NT2/D1 (cell line): Measurements from ENCODE around the gene AKIRIN1.

Experiments used
- DNase-seq: peaks from one replicate; pipeline ENCODE4 v3.0.0-alpha.2; 2011; ENCODE audit warnings: low read depth, low spot score
- H3K27me3 ChIP-seq: 2 replicates; pipeline ENCODE4 v1.6.0; 2011; ENCODE audit warnings: mild to moderate bottlenecking; ENCODE audit not compliant: insufficient read length, insufficient read depth
- H3K36me3 ChIP-seq: 2 replicates; pipeline ENCODE4 v1.6.1; 2011; ENCODE audit warnings: mild to moderate bottlenecking, low read length, mixed read lengths; ENCODE audit not compliant: insufficient read depth, insufficient read length
- H3K4me1 ChIP-seq: 2 replicates; pipeline ENCODE4 v1.5.1; 2011; ENCODE audit not compliant: insufficient read depth, insufficient read length
- H3K4me3 ChIP-seq: 2 replicates; pipeline ENCODE4 v1.5.1; 2011; ENCODE audit warnings: low read depth; ENCODE audit not compliant: insufficient read length
- H3K9ac ChIP-seq: 2 replicates; pipeline ENCODE4 v1.6.0; 2011; ENCODE audit warnings: low read depth; ENCODE audit not compliant: insufficient read length
- H3K9me3 ChIP-seq: 2 replicates; pipeline ENCODE4 v1.5.1; 2011; ENCODE audit warnings: mild to moderate bottlenecking, low read length; ENCODE audit not compliant: insufficient read depth
- SUZ12 ChIP-seq: IDR thresholded peaks from 2 replicates; pipeline ENCODE4 v1.6.1; 2011; ENCODE audit not compliant: insufficient read length, insufficient read depth; ENCODE audit errors: extremely low read depth
- YY1 ChIP-seq: IDR thresholded peaks from 2 replicates; pipeline ENCODE4 v1.6.1; 2011; ENCODE audit not compliant: insufficient read length, insufficient read depth
- ZNF274 ChIP-seq: IDR thresholded peaks from 2 replicates; pipeline ENCODE4 v1.6.1; 2011; ENCODE audit warnings: mild to moderate bottlenecking, low read depth, low read length

Gene AKIRIN1

DNA sequence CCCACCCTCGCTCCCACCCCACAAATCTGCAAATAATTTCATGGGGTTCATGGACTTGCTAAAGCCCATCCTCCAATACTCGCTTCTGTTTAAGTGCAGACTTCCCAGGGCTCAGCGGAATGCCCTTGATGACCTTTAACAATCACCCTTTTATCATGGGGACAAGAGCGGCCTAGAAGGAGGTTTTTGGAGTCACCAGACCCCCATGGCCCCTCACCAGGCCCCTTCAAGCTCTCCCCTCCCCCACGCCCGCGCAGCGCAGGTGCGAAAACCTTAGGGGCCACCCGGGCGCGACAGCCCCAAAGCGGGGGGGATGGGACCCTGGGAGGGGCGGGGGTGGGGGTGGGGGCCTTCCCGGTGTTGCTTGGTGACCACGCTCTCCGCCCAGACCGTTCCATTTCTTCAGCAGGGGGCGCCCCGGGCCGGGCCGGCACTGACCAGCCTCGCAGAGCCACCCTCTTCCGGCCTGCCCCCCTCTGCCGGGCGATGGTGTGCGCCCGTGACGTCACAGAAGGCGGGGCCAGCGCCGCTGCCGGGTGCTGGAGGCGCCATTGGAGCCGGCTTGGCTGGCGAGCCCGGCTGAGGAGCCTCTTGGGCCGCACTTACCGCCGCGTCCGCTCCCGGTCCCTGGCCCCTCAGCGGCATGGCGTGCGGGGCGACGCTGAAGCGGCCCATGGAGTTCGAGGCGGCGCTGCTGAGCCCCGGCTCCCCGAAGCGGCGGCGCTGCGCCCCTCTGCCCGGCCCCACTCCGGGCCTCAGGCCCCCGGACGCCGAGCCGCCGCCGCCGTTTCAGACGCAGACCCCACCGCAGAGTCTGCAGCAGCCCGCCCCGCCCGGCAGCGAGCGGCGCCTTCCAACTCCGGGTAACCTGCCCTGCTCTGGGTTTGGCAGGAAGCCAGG lies at the start of gene AKIRIN1:
Gene AKIRIN1 (plus strand): TSS at position 539 of the 900 bp plus-strand sequence. CDS start 105 bp downstream, at position 644.
- H3K36me3 ChIP-seq, result peaks cover 41% of the 10 kb centered on the region
- H3K27me3 ChIP-seq, result no peaks in the 10 kb centered on the region
- H3K9me3 ChIP-seq, result no peaks in the 10 kb centered on the region
- peak within 1 kb of the TSS; percentile 96 for H3K4me3 ChIP-seq
- peak; percentile 98 for DNase-seq
- no peak for TF ChIP-seq SUZ12
- TF ChIP-seq YY1, result peak; percentile 68
- peaks cover 9% of the 10 kb centered on the region for H3K4me1 ChIP-seq
- H3K9ac ChIP-seq, result peak within 1 kb of the TSS; percentile 92

GRCh38 chr1:38941527-38942019 lies 49.5 kb upstream of the AKIRIN1 start, which contains the start of gene RHBDL2:
TSS of gene RHBDL2 (minus strand) at chr1:38941830. CDS start at chr1:38919212, 22,618 bp downstream.
- Histone ChIP-seq H3K9me3 (no peaks in the 10 kb centered on the region), H3K9ac (no peak within 1 kb of the TSS), H3K27me3 (no peaks in the 10 kb centered on the region), H3K4me1 (peaks cover 5% of the 10 kb centered on the region), H3K36me3 (no peaks in the 10 kb centered on the region), H3K4me3 (no peak within 1 kb of the TSS)
- DNase-seq, result no peak
- TF ChIP-seq SUZ12, result no peak
- no peak for TF ChIP-seq YY1
- no peak for TF ChIP-seq ZNF274

DNA sequence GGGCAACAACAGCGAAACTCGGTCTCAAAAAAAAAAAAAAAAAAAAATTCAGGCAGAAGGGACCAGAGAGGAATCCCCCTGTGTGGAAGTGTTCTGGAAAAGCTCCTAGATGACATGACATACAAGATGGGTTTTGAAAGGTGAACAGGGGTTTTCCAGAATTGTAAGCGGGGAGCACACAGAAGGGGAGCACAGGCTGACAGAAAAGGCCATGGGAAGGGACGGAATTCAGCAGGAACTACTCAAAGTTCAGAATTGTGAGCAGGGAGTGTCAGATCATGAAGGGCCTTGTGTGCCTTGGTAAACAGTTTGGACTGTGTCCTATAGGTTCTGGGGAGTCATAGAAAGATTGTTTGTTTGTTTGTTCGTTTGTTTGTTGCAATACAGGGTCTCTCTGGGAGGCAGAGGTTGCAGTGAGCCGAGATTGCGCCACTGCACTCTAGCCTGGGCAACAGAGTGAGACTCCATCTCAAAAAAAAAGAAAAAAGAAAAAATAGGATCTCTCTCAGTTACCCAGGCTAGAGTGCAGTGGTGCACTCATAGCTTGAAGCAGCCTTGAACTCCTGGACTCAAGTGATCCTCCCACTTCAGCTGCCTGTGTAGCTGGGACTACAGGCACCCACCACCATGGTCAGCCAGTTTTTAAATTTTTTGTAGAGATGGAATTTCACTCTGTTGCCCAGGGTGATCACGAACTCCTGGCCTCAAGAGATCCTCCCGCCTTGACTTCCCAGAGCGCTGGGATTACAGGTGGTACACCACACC lies 48.2 kb upstream of the AKIRIN1 start:
- TF ChIP-seq SUZ12, result no peak
- TF ChIP-seq ZNF274, result no peak
- no peak for TF ChIP-seq YY1
- no peak overlapping the region for H3K9ac ChIP-seq
- peaks cover 7% of the 10 kb centered on the region for H3K4me1 ChIP-seq
- H3K27me3 ChIP-seq, result no peaks in the 10 kb centered on the region
- no peak overlapping the region for H3K4me3 ChIP-seq
- peaks cover 11% of the 10 kb centered on the region; the same call in 1 of the 2 replicates for H3K9me3 ChIP-seq
- no peak for DNase-seq
- H3K36me3 ChIP-seq, result no peaks in the 10 kb centered on the region

DNA sequence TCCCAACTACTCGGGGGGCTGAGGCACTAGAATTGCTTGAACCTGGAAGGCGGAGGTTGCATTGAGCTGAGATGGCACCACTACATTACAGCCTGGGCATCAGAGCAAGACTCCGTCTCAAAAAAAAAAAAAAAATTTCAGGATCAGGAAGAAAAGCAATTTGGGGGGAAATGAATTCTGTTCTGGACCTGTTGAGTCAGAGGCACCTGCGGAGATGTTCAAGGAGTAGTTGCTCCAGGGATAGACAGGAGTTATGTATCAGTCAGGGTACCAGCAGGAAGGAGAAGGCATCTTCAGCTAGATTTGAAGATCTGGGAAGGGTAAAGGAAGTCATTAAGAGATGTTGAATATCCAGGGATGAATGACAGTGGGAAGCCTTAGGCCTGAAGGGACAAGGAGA lies 46.5 kb upstream of the AKIRIN1 start:
- H3K9me3 ChIP-seq, result peaks cover 12% of the 10 kb centered on the region; the same call in 1 of the 2 replicates
- H3K4me3 ChIP-seq, result no peak overlapping the region
- no peaks in the 10 kb centered on the region for H3K36me3 ChIP-seq
- no peak overlapping the region for H3K9ac ChIP-seq
- peaks cover 7% of the 10 kb centered on the region for H3K4me1 ChIP-seq
- TF ChIP-seq ZNF274 (no peak), YY1 (no peak)
- no peaks in the 10 kb centered on the region for H3K27me3 ChIP-seq
- no peak for DNase-seq

GRCh38 chr1:38950553-38950952 lies 40.5 kb upstream of the AKIRIN1 start:
- H3K27me3 ChIP-seq, result no peaks in the 10 kb centered on the region
- TF ChIP-seq SUZ12, result no peak
- no peak for TF ChIP-seq YY1
- no peak for TF ChIP-seq ZNF274
- H3K9ac ChIP-seq, result no peak overlapping the region

GRCh38 chr1:38953433-38953860 lies 37.6 kb upstream of the AKIRIN1 start:
- no peaks in the 10 kb centered on the region for H3K4me1 ChIP-seq
- no peak overlapping the region for H3K9ac ChIP-seq
- H3K9me3 ChIP-seq, result peaks cover 12% of the 10 kb centered on the region
- no peak overlapping the region for H3K4me3 ChIP-seq
- no peaks in the 10 kb centered on the region for H3K36me3 ChIP-seq
- no peaks in the 10 kb centered on the region for H3K27me3 ChIP-seq
- TF ChIP-seq ZNF274, result no peak
- no peak for TF ChIP-seq YY1
- TF ChIP-seq SUZ12, result no peak
- DNase-seq, result peak; percentile 81

More at GRCh38 chr1:38950553-38950952, 40.5 kb upstream of the AKIRIN1 start:
- Histone ChIP-seq H3K4me1 (peaks cover 2% of the 10 kb centered on the region), H3K9me3 (peaks cover 23% of the 10 kb centered on the region), H3K36me3 (no peaks in the 10 kb centered on the region), H3K4me3 (no peak overlapping the region)
- DNase-seq, result no peak

- DNase-seq, result no peak
- H3K9me3 ChIP-seq, result peaks cover 8% of the 10 kb centered on the region
- TF ChIP-seq ZNF274 (no peak), YY1 (no peak), SUZ12 (no peak)
- no peak overlapping the region for H3K9ac ChIP-seq
- H3K4me1 ChIP-seq, result peaks cover 5% of the 10 kb centered on the region
- H3K27me3 ChIP-seq, result no peaks in the 10 kb centered on the region
- no peaks in the 10 kb centered on the region for H3K36me3 ChIP-seq
- no peak overlapping the region for H3K4me3 ChIP-seq
Observed at GRCh38 chr1:38958967-38959366, 32.1 kb upstream of the AKIRIN1 start.
